ENCODE results near the gene COL11A1.
"Not testable (repeated sequence)": the region's sequence is repeated elsewhere in the genome, so short reads cannot be mapped to it uniquely, and the experiment has no call there.

The COL11A1 gene

DNA sequence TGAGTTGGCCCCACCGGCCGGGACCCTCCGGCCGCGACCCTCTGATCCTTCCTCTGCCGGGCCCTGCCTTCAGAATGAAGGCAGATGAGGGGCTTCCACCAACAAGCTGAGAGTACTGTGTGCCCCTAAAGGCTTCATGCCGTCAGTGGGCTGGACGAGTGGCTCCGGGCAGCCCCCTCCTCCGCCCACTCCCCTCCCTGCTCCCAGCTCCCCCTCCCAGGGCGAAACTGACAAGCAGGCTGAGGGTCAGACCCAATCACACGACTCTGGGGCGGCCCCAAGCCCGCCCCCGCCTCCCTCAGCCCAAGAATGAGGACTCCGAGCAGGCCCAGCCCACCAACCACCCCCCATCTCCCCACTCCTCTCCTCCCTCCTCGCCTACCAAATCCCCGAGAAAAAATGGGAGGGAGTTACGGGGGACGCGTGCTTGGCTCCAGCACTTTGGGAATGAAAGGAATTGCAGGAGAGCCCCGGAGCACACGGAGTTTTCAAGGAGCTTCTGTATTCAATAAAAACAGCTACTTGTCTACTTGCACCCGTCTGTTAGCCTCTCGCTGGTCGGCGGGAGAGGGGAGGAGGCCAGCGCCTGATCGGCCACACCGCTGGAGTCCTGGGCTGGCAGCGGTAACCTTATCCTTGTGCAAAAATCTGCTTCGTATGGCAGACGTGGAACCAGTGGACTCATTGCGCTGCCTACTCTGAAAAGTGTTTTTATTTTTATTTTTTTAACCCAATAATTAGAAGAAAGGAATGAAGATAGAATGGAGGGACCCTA lies at the start of gene COL11A1:
TSS of gene COL11A1 (minus strand) at position 147 of the 775 bp plus-strand sequence. CDS start 344 bp downstream, outside the sequence.
- DNase-seq (ENCODE audit: low read depth in 2 of 3, low spot score in 1 of 3), result no peak

DNA sequence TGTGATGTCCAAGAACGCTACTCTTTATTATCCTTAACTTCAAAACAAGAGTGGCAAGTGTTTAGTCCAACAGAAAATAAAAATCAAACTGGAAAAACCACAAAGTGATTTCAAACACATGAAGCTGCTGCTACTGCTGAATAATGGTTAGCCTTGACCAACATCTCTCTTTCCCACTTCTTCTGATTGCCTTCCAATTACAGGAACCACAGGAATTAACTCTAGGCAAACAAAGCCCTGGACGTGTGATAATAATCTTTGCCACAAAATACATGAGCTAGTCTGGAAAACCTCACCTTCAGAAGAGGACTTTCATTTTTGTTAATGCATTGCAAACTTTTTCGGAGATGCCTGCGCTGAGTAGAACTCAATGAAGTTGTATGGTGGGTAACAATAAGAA lies 48.6 kb upstream of the COL11A1 start:
- no peak for DNase-seq (ENCODE audit: low read depth in 2 of 3, low spot score in 1 of 3)

DNA sequence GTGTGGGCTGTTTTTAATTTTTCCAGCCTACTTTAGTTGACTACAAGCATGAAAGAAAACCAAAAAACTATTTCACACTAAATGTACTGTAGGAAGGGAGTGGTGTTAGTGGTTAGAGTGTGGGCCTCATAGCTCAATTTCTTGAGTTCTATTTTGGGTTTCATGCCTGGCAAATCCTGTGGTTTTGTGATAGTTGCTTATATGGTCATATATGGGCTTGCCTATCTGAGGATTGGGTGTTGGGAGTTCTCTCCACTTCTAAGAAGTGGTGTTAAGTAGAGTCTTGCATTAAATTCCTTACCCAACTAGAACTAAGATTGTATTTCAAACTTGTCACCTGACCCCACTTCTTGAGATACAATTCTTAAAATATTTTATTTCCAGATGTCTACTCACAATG lies 37.8 kb upstream of the COL11A1 start:
- DNase-seq (ENCODE audit: low read depth in 2 of 3, low spot score in 1 of 3), result no peak

DNA sequence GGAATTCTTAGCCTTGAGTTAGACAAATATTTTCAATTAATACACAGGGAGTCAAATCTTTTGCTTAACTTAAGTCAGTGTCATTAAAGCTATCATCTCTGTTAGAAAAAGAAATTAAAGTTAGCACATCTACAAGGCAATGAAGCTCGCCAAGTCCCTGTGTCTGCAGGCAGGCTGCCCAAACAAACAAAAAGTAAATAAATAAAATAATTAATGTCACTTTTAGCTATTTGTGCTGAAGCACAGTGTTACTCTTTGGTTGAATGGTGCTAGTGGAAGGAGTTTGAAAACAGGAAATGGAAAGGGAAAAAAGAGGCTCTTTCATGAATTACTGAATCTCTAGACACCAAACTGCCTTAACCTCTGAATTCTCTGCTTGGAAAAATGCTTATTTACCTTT lies 37.1 kb upstream of the COL11A1 start:
- DNase-seq (ENCODE audit: low read depth in 2 of 3, low spot score in 1 of 3), result no peak

DNA sequence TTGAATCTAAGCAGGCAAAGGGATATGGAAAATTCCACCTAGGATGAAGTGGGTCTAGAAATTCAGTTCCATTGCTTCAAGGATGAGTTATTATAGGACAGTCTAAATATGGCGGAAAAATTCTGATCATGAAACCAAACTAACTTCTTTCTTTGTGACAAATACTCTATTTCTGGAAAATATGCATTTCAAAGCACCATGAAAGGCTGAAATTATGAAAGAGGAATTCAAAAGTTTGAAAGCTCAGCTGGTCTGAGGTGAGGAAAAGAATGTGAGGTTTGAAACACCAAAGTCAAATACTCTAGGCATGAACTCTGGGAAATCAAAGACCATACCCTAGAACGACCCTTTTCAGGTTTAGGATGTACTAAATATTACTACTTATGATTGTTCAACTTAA lies 36.4 kb upstream of the COL11A1 start:
- no peak for DNase-seq (ENCODE audit: low read depth in 2 of 3, low spot score in 1 of 3)

DNA sequence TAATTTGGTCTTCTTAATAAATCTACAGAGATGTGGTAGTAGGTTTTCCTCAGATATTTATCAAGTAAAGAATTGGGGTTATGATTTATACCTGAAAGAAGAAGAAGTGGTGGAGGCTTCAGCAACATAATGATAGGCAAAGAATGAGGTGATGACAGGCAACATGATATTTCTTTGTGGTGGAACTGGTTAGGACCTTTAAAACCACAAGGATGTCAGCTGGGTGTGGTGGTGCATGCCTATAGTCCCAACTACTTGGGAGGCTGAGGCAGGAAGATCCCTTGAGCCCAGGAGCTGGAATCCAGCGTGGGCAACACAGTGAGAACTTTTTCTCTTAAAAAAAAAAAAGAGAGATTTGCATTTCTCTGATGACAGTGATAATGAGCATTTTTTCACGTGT lies 34.1 kb upstream of the COL11A1 start:
- no peak for DNase-seq (ENCODE audit: low read depth in 2 of 3, low spot score in 1 of 3)

DNA sequence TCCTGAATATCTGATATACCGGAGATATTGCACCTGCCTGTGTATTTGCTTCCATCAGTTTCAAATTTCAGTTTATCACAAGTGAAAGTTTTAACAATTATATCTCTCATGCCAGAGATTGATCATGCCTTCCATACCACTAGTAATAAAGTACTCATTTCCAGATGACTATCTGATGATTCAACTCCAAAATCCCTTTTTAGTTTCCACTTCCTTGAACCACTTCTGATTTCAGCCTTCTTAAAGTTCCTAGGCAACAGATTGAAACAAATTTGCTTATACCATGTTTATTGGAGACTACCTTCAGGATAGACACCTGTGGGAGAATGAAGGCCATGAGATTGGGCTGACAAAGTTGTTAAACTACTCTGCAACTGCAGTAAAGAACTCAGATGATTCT lies 21.5 kb upstream of the COL11A1 start:
- no peak for DNase-seq (ENCODE audit: low read depth in 2 of 3, low spot score in 1 of 3)

DNA sequence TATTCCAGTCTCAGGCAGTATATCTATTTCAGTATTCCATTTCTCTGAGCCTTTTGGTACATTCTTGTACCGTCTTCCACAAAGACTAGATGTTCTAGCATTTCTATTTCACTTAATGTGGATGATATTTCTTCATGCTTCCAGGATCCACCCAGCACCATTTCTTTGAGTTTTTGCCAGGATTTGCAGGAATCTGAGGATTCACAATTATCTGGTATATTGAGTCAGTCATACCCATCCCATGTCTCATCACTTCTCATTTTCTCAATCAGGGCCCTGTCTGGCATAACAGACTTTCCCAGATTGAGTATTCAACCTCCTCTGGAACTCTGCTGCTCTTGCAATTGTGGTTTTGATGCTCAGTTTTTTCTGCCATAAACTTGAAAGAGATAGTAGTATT lies 20.9 kb upstream of the COL11A1 start:
- no peak for DNase-seq (ENCODE audit: low read depth in 2 of 3, low spot score in 1 of 3)

DNA sequence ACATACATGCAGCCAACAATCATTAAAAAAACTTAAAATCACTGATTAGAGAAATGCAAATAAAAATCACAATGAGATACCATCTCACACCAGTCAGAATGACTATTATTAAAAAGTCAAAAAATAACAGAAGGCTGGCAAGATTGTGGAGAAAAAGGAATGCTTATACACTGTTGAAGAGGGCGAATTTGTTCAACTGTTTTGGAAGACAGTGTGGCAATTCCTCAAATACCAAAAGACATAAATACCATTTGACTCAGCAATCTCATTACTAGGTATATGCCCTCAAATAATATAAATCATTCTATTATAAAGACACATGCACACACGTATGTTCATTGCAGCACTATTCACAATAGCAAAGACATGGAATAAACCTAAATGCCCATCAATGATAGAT lies 19.9 kb upstream of the COL11A1 start:
- DNase-seq (ENCODE audit: low read depth in 2 of 3, low spot score in 1 of 3), result not testable (repeated sequence)

DNA sequence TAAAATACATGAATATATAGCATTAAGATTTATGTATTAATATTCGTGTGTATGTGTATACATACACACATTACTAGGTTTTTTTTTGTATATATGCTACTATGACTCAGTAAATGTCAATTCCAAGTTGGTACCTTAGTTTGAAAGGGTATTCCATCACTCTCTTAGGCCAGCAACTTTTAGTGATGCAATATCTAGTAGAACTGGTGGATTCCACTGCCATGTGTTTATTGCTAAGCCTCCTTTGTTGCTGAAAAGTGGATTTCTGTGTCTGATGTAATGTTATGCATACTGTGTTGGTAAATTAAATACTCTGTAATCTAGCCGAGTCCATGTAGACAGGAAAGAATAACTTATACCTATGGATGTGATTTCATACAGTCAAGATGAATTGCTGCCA lies 16.9 kb upstream of the COL11A1 start:
- no peak for DNase-seq (ENCODE audit: low read depth in 2 of 3, low spot score in 1 of 3)

DNA sequence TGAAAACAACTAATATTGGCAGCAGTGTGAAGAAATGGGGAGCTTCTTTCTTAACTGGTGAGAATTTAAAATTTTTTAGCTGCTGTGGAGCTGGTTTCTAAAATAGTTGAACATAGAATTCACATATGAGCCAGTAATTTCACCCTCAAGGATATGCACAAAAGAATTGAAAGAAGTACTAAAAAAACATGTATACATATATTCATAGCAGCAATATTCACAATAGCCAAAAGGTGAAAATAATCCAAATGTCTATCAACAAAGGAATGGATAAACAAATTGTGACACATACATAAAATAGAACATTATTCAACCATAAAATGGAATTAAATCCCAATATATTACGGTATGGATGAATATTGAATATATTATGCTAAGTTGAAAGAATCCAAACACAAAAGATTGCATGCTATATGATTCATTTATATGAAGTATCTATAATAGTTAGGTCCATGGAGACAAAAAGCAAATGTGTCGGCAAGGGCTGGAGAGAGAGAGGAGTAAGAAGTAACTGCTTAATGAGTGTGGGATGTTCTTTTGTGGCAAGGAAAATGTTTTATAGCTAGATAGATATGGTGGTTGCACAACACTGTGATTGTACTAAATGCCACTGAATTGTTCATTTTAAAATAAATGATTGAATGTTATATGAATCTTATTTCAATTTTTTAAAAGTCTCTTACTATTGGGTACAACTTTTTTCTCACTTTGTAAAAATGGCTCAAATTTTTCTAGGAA lies 14.8 kb upstream of the COL11A1 start:
- no peak for DNase-seq (ENCODE audit: low read depth in 2 of 3, low spot score in 1 of 3)

DNA sequence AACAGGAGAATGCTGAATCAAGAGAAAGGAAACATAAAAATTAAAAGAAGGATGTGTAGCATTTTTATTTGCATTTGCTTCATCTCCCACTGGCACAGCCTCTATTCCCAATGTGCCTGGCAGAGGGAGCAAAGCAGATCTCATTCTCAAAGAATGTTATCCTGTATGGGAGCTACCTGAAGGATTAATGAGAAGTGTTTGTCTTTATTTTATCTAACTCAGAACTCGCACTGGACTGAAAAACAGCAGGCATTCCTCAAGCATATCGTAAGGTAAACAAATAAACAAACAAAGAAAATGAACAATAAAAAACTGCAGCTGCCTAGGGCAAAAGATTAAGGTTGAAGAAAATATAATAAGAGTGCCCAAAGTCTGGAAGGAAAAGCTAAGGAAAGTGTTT lies 12.7 kb upstream of the COL11A1 start:
- no peak for DNase-seq (ENCODE audit: low read depth in 2 of 3, low spot score in 1 of 3)

DNA sequence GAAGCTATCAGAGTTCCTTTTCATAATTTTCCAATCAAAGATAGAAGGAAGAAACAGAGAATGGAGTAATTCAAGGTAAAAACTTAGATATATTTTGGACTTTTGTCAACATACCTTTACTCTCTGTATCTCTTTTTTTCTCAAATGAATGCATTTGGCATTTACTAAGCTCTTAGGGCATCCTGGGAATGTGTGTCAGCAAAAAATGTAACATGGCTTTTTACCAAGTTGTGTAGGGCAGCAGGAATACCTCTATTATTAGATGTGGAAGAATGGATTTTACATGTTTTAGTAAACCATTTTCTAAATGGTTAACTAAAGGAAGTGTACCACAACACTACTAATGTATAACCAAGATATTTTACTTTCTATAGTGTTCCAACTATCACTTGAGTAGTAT lies 4.2 kb upstream of the COL11A1 start:
- DNase-seq (ENCODE audit: low read depth in 2 of 3, low spot score in 1 of 3), result no peak

DNA sequence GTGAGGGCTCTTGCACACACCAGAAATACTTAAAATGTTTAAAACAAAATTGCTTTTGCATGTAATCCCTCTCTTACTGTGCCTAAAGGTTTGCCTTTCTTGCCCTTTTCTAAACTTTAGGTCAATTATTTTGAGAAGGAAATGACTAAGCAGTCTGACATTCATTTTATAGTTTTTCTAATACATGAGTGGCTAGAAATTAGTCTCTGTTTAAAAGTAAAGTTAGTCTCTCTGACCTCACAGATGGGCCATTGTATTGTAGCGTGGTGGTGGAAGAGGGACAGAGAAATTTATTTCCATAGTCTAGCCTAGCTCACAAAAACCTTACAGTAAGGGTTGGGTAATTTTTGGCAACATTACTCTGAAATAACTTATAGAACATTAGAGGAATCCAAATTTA lies 3.6 kb upstream of the COL11A1 start:
- DNase-seq (ENCODE audit: low read depth in 2 of 3, low spot score in 1 of 3), result no peak

DNA sequence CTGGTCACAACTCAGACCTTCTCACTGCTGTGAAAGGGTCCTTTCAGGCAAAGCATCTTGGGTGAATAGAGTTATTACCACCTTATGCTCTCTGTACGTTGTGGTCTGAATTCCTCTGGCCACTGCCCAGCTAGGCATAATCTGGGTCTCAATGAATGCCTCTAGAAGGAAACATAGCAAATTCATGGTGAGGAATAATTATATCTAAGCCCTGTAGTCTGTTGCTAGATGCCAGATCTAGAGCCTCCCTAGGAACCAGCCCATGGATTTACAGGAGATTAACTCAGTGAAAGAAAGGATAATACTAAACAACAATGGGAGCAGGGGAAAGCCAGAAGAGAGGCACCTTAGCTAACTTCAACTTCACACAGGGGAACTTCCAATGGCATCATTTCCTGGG lies 2.4 kb upstream of the COL11A1 start:
- DNase-seq (ENCODE audit: low read depth in 2 of 3, low spot score in 1 of 3), result no peak

DNA sequence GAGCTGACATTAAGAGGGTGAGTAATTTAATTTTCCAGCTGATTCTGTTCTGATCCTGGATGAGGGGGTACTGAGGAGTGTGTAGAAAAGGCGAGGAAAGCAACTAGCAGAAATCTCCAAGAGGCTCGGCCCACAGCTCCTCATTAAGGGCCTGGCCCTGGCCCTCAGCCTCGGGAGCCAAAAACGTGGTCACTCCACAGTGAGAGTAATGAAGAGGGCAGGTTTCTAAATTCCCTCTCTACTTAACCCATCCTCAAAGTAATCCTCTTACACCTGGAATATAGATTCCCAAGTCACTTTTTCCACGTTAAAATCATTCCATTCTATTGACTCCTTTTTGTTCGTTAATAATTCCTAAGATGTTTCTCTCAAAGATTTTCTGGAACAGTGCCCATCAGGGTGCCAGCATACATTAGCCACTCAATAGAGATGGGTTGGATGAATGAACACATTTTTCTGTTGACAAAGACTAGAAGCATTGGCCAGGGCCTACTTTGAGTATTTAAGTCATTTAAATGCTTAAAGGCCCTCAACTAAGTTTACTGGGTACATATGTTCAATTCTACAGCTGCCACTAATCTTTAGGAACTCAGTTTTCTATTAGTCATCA lies 1.1 kb upstream of the COL11A1 start:
- DNase-seq (ENCODE audit: low read depth in 2 of 3, low spot score in 1 of 3), result no peak

DNA sequence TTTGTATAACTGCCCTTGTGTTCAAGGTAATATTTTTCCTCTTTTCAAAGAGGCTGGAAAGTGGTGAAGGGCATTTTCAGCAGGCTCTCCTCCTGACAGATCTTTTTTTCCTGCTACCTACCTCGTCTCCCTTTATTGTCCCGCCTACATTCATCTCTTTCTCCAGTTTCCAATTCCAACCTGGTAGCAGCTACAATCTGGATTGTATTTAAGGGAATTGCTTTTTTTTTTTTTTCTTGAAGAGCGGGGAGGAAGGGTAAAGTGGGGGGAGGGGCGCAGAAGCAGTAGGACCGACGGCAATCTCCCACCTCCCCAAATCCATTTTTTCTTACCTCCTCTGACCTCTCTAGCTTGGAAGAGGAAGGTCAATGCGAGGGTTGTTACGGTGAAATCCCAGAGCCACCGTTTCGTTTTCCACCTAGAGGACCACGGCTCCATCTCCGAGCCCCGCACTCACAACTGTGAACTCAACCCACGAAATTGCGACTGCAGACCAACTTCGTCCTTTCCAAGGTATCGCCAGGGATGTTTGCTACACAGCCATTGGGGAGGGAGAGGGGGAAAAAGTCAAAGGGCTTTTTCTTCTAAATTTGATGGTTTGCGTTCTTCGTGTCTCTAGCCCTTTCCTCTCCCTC lies 464 bp downstream of the COL11A1 start:
- no peak for DNase-seq (ENCODE audit: low read depth in 2 of 3, low spot score in 1 of 3)

DNA sequence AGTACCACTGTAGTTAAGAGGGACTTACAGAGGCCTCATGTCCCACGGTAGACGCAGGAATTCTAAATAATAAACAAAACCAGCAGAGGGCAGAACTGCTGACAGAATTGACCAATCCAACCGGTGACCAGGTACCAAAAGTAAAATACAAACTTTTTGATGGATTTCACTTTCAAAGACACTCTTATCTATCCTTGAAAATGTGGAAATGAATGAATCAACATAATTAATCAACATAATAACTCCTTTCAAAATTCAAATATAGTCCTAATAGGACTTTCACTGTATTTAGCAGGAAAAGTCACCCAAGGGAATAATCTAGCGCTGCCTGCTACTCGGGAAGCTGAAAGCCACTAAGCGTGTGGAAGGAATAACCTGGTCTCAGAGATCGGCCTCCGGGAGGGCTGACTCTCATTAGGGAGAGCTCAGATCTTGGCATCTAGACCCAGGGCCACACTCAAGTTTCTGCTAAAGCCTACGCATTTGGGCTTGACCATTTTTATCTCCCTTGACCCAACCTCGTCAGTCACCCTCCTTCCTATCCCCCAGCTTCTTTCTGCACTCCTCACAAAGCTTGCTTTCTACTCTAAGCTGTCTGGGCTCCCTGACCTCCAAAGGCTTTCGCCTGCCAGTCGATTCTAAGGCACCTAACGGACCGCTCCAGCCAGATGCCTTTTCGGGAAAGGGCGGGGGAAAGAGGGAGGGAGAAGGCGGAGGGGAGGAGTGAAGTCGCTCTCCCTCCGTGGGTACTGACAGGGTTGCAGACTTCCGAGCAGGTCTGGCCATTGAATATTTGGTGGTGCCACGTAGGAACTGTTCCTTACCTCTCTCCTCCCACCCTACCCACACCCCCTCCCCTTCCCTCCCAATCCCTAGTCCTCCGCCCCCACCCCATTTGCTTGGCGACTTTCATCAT lies 1.6 kb downstream of the COL11A1 start:
- no peak for DNase-seq (ENCODE audit: low read depth in 2 of 3, low spot score in 1 of 3)

DNA sequence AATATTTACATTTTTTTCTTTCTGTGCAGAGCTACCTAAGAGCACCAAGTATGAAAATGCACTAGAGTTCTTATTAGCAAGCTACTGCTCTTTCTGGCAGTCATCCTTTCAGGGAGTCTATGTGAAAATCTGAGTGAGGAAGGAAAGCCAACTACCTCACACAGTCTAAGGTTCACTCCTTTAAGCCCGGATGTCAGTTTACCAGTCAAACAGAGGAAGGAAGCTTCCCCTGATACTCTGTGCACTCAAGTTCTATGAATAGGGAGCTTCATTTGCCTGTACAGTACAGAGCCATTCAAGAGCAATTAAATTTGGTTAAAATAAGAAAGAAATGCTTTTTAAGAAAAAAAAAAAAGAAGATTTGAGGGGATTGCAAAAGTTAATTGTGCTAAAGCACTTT lies 6.9 kb downstream of the COL11A1 start:
- no peak for DNase-seq (ENCODE audit: low read depth in 2 of 3, low spot score in 1 of 3)

DNA sequence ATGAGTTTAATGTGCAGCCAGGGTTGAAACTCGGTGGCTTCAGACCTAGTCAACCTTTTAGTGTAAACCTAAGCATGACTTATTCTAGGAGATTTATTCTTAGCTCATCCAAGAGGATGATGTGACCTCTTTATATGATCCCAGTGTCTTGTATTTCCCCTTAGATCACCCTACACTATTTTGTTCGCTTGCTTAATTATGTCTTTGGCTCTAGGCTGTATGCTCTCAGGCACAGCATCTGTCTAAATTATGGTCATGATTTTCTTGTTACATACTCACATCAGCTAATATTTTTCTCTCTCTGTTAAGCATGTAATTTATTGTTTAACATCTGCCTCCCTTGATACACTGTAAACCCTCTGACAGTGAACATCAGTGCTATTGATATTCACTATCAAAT lies 19.1 kb downstream of the COL11A1 start:
- DNase-seq (ENCODE audit: low read depth in 2 of 3, low spot score in 1 of 3), result no peak

DNA sequence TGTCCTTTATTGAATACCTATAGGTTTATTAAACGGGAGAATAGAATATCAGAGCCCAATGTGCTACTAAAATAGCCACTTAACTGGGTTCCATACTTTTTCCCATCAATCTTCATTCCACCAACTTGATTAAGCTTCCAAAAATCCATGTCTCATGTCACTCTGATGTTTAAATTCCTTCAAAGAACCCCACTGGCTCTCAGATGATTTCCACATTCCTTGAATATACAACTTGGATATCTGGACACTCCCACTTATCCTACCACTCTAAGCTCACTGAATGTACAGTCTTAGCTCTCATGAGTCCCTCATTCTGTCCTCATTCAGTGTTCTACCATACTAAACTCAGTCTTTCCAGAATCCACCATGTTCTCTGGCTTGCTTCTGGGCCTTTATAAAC lies 21.1 kb downstream of the COL11A1 start:
- DNase-seq (ENCODE audit: low read depth in 2 of 3, low spot score in 1 of 3), result no peak
